Glutamatergic neuron (in vitro differentiated cells): ENCODE data around the gene FBXO27. TPM values are rescaled to one million over a fixed set of nuclear protein-coding genes. Genes with fewer than 3 reads are reported as not detected.
A peak's percentile ranks its signal among the peaks of the same experiment; 100 is the strongest.
"Not testable (repeated sequence)": the region's sequence is repeated elsewhere in the genome, so short reads cannot be mapped to it uniquely, and the experiment has no call there.

Experiments used
- DNase-seq: peaks from one replicate; pipeline ENCODE4 v3.0.0; 2022
- H3K27ac Mint-ChIP-seq: one replicate; pipeline ENCODE4 v1.8.0; 2020; ENCODE audit warnings: mild to moderate bottlenecking, mixed read lengths, inconsistent platforms; ENCODE audit not compliant: unreplicated experiment
- H3K27me3 Mint-ChIP-seq: one replicate; pipeline ENCODE4 v1.8.0; 2020; ENCODE audit warnings: mild to moderate bottlenecking, moderate library complexity, mixed read lengths, inconsistent platforms; ENCODE audit not compliant: unreplicated experiment
- H3K36me3 Mint-ChIP-seq: one replicate; pipeline ENCODE4 v1.8.0; 2020; ENCODE audit warnings: mild to moderate bottlenecking, mixed read lengths, inconsistent platforms; ENCODE audit not compliant: unreplicated experiment
- H3K4me1 Mint-ChIP-seq: one replicate; pipeline ENCODE4 v1.8.0; 2020; ENCODE audit warnings: mild to moderate bottlenecking, low read depth, mixed read lengths, inconsistent platforms; ENCODE audit not compliant: unreplicated experiment
- H3K4me3 Mint-ChIP-seq: one replicate; pipeline ENCODE4 v1.8.0; 2020; ENCODE audit warnings: mild to moderate bottlenecking, mixed read lengths, inconsistent platforms; ENCODE audit not compliant: unreplicated experiment
- H3K9me3 Mint-ChIP-seq: one replicate; pipeline ENCODE4 v1.8.0; 2020; ENCODE audit warnings: mild to moderate bottlenecking, moderate library complexity, mixed read lengths, inconsistent platforms; ENCODE audit not compliant: unreplicated experiment
- CTCF ChIP-seq: fragments of 200-600 bp; sonication (generic); IDR thresholded peaks from one replicate; pipeline ENCODE4 v1.5.0; 2021; ENCODE audit not compliant: partially characterized antibody, unreplicated experiment
- total RNA-seq: library from RNA; stranded (reverse); fragmentation: NEBNext Ultra II Directional; extraction: Animal tissue kit (Norgen Biotek cat#: 25700); gene quantifications from one replicate; pipeline ENCODE4 v1.2.1, GENCODE V29; 2021; ENCODE audit not compliant: unreplicated experiment

FBXO27 gene
- total RNA-seq, 1 donor from 2014 or later = 2.2 TPM

GRCh38 chr19:39004403-39004802, 27.9 kb downstream of the FBXO27 start:
- peaks cover 8% of the 10 kb centered on the region for H3K4me1 Mint-ChIP-seq
- peaks cover 3% of the 10 kb centered on the region for H3K9me3 Mint-ChIP-seq
- no peaks in the 10 kb centered on the region for H3K36me3 Mint-ChIP-seq
- DNase-seq = no peak
- H3K4me3 Mint-ChIP-seq = no peak overlapping the region
- H3K27me3 Mint-ChIP-seq = peaks cover 2% of the 10 kb centered on the region
- TF ChIP-seq CTCF = no peak
- H3K27ac Mint-ChIP-seq = no peak overlapping the region

GRCh38 chr19:39003796-39004195, 28.6 kb downstream of the FBXO27 start:
- H3K27me3 Mint-ChIP-seq = peaks cover 2% of the 10 kb centered on the region
- H3K4me1 Mint-ChIP-seq = peaks cover 8% of the 10 kb centered on the region
- no peak for TF ChIP-seq CTCF
- peaks cover 4% of the 10 kb centered on the region for H3K9me3 Mint-ChIP-seq
- H3K36me3 Mint-ChIP-seq = no peaks in the 10 kb centered on the region
- no peak overlapping the region for H3K27ac Mint-ChIP-seq
- no peak for DNase-seq
- H3K4me3 Mint-ChIP-seq = no peak overlapping the region

- Mint-ChIP-seq H3K27ac (no peak overlapping the region), H3K4me3 (no peak overlapping the region), H3K27me3 (peaks cover 2% of the 10 kb centered on the region), H3K36me3 (no peaks in the 10 kb centered on the region), H3K9me3 (peaks cover 5% of the 10 kb centered on the region), H3K4me1 (peaks cover 8% of the 10 kb centered on the region)
- DNase-seq = no peak
- no peak for TF ChIP-seq CTCF
Observed at GRCh38 chr19:39003188-39003587, 29.2 kb downstream of the FBXO27 start.

GRCh38 chr19:39001041-39001440, 31.3 kb downstream of the FBXO27 start:
- H3K4me1 Mint-ChIP-seq = peaks cover 8% of the 10 kb centered on the region
- DNase-seq = peak; percentile 52

GRCh38 chr19:38997576-38997975, 34.8 kb downstream of the FBXO27 start:
- H3K4me1 Mint-ChIP-seq, H3K9me3 Mint-ChIP-seq, H3K36me3 Mint-ChIP-seq, H3K4me3 Mint-ChIP-seq, H3K27me3 Mint-ChIP-seq, H3K27ac Mint-ChIP-seq, DNase-seq: not testable (repeated sequence)

More at GRCh38 chr19:39001041-39001440, 31.3 kb downstream of the FBXO27 start:
- Mint-ChIP-seq H3K27ac (peak overlapping the region; percentile 93), H3K36me3 (no peaks in the 10 kb centered on the region), H3K27me3 (peaks cover 2% of the 10 kb centered on the region), H3K4me3 (peak overlapping the region; percentile 25), H3K9me3 (peaks cover 5% of the 10 kb centered on the region)
- TF ChIP-seq CTCF = no peak
